Central memory CD8-positive, alpha-beta T cell (primary cell): ENCODE results near the gene PTGDR.

Experiments
- ATAC-seq: fragments of 150-1000 bp; cut with Tn5 transposase; replicated peaks from 2 replicates; pipeline ENCODE4 v1.10.0; 2022; ENCODE audit warnings: mild to moderate bottlenecking, moderate FRiP score, moderate number of reproducible peaks; ENCODE audit not compliant: poor library complexity, severe bottlenecking; ENCODE audit errors: extremely low read depth
- DNase-seq, 2 donors: peaks; one replicate each; pipeline ENCODE4 v3.0.0; 2021; ENCODE audit warnings: low spot score in 2 of 2
- H3K27ac Mint-ChIP-seq: one replicate; pipeline ENCODE4 v1.8.0; 2022; ENCODE audit warnings: low read depth, mild to moderate bottlenecking, moderate library complexity, mixed read lengths
- H3K27me3 Mint-ChIP-seq: one replicate; pipeline ENCODE4 v1.8.0; 2022; ENCODE audit warnings: mixed read lengths
- H3K36me3 Mint-ChIP-seq: one replicate; pipeline ENCODE4 v1.8.0; 2022; ENCODE audit warnings: mild to moderate bottlenecking, moderate library complexity, mixed read lengths; ENCODE audit not compliant: insufficient read depth
- H3K4me1 Mint-ChIP-seq: one replicate; pipeline ENCODE4 v1.8.0; 2022; ENCODE audit warnings: mixed read lengths
- H3K4me3 Mint-ChIP-seq: one replicate; pipeline ENCODE4 v1.8.0; 2022; ENCODE audit warnings: mild to moderate bottlenecking, moderate library complexity, mixed read lengths
- H3K9me3 Mint-ChIP-seq: one replicate; pipeline ENCODE4 v1.8.0; 2022; ENCODE audit warnings: mixed read lengths

The PTGDR gene

DNA sequence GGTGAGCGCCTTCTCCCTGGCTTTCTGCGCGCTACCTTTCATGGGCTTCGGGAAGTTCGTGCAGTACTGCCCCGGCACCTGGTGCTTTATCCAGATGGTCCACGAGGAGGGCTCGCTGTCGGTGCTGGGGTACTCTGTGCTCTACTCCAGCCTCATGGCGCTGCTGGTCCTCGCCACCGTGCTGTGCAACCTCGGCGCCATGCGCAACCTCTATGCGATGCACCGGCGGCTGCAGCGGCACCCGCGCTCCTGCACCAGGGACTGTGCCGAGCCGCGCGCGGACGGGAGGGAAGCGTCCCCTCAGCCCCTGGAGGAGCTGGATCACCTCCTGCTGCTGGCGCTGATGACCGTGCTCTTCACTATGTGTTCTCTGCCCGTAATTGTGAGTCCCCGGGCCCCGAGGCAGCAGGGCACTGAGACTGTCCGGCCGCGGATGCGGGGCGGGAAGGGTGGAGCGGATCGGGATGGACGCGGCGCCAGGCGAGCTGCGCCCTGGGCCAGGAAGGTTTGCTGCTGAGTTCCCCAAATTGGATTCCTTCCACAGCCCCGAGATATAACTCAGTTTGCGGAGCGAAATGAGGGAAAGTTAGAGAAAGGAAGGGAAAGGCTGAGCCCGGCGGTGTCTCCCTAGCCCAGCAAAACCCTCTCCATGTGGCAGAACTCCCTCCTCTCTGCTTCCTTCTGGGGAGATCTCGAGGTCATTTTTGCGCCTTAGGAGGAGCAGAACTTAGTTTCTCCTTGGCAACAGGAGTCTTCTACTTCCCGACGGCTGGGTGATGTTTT, 972 bp downstream of the PTGDR start:
- Mint-ChIP-seq H3K27ac (peak overlapping the region; percentile 92), H3K4me1 (peaks cover 74% of the 10 kb centered on the region), H3K9me3 (no peaks in the 10 kb centered on the region), H3K36me3 (peaks cover 24% of the 10 kb centered on the region), H3K4me3 (peak overlapping the region; percentile 99), H3K27me3 (no peaks in the 10 kb centered on the region)
- ATAC-seq = peak; percentile 52
- DNase-seq = peak; percentile 18 to 25

DNA sequence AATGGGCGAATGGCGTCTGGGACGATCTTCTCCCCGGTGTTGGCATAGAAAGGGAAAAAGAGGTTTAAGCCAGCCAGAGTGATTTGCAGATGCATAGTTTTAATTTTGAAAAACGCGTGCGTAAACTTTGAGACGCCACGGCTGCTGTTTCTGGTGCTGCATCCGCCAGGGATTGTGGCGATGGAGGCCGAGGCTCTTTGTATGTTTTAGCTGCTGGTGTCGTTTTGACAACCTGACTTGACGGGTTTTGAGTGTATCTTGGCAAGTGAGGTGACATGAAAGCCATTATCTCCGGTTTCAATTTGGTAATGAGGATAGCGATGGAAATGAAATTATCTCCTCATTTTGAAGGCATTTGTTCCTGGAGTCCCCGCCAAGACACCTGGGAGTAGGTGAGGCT, 1.6 kb downstream of the PTGDR start:
- H3K4me1 Mint-ChIP-seq = peaks cover 74% of the 10 kb centered on the region
- H3K9me3 Mint-ChIP-seq = no peaks in the 10 kb centered on the region
- H3K27me3 Mint-ChIP-seq = no peaks in the 10 kb centered on the region
- peak overlapping the region; percentile 99 for H3K4me3 Mint-ChIP-seq
- DNase-seq (no peak), ATAC-seq (no peak)
- H3K27ac Mint-ChIP-seq = peak overlapping the region; percentile 92
- H3K36me3 Mint-ChIP-seq = peaks cover 29% of the 10 kb centered on the region

DNA sequence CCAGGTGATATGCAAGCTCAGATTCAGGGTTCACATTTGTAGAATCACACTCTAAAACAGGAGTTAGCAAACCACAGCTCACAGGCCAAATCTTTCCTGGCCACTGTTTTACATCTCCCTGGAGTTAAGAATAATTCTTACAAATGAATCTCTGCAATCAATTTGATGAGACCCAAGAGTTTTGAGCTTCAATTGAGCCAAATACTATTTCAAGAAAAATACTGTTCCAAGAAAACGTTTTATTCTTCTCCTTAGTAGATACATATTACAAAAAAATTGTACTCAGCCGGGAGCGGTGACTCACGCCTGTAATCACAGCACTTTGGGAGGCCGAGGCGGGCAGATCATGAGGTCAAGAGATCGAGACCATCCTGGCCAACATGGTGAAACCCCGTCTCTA, 2.5 kb downstream of the PTGDR start:
- Mint-ChIP-seq H3K27ac (peak overlapping the region; percentile 85), H3K4me3 (peak overlapping the region; percentile 99), H3K4me1 (peaks cover 75% of the 10 kb centered on the region), H3K36me3 (peaks cover 37% of the 10 kb centered on the region), H3K9me3 (no peaks in the 10 kb centered on the region), H3K27me3 (no peaks in the 10 kb centered on the region)
- no peak for ATAC-seq
- DNase-seq = no peak

DNA sequence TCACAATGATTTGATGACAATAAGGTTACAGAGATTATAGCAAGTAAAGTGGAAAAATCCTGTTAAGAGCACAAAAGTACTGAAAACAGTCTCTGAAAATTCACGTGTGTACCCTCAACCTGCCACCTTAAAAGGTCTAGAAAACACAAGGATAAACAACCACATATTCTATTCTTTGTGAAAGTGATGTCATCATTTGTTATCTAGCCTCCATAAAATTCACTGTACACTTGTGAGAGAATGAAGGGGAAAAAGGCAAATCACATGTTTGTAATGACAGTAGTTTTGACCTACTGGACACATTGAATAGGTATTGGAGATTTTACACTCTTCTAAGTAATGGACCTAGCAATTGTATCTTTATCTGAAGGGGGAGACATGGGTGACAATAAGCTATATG, 4.0 kb downstream of the PTGDR start:
- H3K27me3 Mint-ChIP-seq = no peaks in the 10 kb centered on the region

DNA sequence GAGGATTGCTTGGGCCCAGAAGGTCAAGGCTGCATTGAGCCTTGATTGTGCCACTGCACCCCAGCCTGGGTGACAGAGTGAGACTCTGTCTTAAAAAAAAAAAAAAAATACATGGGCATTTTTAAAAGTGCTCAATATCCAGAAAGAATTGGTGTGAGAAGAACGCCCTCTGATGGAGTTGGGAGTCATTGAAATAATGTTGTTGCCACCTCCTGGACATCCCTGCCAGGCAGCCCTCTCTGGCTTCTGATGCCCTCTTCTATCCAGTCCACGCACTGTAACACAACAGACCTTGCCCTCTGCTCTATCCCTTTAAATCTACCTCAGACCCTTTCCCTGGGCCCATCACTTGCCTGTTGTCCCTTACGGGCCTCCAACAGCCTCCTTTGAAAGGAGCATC, 4.9 kb downstream of the PTGDR start:
- Mint-ChIP-seq H3K27me3 (no peaks in the 10 kb centered on the region), H3K9me3 (no peaks in the 10 kb centered on the region), H3K4me1 (peaks cover 52% of the 10 kb centered on the region), H3K36me3 (peaks cover 56% of the 10 kb centered on the region), H3K4me3 (peak overlapping the region; percentile 99), H3K27ac (peak overlapping the region; percentile 85)
- ATAC-seq (no peak), DNase-seq (peak in 1 of 2 donors; percentile 37)

More for the DNA sequence above, 4.0 kb downstream of the PTGDR start:
- H3K4me3 Mint-ChIP-seq = peak overlapping the region; percentile 99
- DNase-seq = no peak
- H3K27ac Mint-ChIP-seq = peak overlapping the region; percentile 85
- H3K9me3 Mint-ChIP-seq = no peaks in the 10 kb centered on the region
- ATAC-seq = no peak
- peaks cover 51% of the 10 kb centered on the region for H3K36me3 Mint-ChIP-seq
- H3K4me1 Mint-ChIP-seq = peaks cover 60% of the 10 kb centered on the region

DNA sequence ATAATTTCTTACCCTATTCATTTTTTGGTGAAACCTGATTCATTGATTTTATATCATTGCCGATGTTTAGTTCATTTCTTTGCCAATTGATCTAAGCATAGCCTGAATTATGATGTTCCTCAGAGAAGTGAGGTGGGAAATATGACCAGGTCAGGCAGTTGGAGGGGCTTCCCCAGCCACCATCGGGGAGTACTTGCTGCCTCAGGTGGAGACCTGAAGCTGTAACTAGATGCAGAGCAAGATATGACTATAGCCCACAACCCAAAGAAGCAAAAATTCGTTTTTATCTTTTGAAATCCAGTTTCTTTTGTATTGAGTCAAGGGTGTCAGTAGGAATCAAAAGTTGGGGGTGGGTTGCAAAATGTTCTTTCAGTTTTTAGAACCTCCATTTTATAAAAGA, 7.9 kb downstream of the PTGDR start:
- no peak for ATAC-seq
- Mint-ChIP-seq H3K4me1 (peaks cover 62% of the 10 kb centered on the region), H3K36me3 (peaks cover 54% of the 10 kb centered on the region), H3K27me3 (no peaks in the 10 kb centered on the region), H3K4me3 (no peak overlapping the region), H3K9me3 (no peaks in the 10 kb centered on the region), H3K27ac (peak overlapping the region; percentile 61)
- DNase-seq = no peak

DNA sequence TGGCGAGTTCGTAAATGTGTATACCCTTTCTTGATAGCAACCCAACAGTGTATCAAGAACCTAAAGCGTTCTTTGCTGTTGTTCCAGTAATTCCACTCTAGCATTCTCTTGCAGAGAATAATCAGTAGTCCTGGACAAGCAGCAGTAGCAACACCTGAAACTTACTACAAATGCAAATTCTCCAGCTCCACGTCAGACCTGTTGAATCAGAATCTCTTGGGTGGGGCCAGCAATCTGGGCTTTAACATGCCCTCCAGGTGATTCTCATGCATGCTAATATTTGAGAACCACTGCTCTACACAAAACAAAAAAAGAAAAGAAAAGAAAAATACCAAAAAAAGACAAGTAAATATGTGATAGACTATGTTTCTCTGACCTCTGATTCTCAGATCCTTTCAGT, 10.1 kb downstream of the PTGDR start:
- no peaks in the 10 kb centered on the region for H3K27me3 Mint-ChIP-seq
- no peak for DNase-seq
- no peak overlapping the region for H3K4me3 Mint-ChIP-seq
- peaks cover 60% of the 10 kb centered on the region for H3K4me1 Mint-ChIP-seq
- H3K9me3 Mint-ChIP-seq = no peaks in the 10 kb centered on the region
- H3K36me3 Mint-ChIP-seq = peaks cover 50% of the 10 kb centered on the region
- no peak for ATAC-seq
- H3K27ac Mint-ChIP-seq = no peak overlapping the region

DNA sequence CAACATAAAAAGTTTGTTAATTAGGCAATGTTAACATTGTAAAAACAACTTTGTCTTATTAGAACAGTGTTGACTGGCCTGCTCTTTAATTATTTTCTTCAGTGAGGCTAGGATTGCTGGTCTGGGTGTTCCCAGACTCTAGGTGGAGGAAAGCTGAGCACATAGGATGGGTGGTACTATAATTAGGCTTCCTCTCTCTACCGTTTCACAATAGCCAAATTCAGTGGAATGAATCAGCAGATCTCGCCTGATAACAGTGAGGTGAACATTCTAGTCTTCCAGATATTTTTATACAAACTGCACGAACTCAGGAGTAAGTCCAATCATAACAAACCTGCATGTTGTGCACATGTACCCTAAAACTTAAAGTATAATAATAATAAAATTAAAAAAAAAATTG, 11.9 kb downstream of the PTGDR start:
- H3K36me3 Mint-ChIP-seq = peaks cover 40% of the 10 kb centered on the region
- H3K4me1 Mint-ChIP-seq = peaks cover 42% of the 10 kb centered on the region
- DNase-seq (no peak), ATAC-seq (no peak)
- no peak overlapping the region for H3K4me3 Mint-ChIP-seq
- no peaks in the 10 kb centered on the region for H3K27me3 Mint-ChIP-seq
- H3K27ac Mint-ChIP-seq = peak overlapping the region; percentile 17
- no peaks in the 10 kb centered on the region for H3K9me3 Mint-ChIP-seq

DNA sequence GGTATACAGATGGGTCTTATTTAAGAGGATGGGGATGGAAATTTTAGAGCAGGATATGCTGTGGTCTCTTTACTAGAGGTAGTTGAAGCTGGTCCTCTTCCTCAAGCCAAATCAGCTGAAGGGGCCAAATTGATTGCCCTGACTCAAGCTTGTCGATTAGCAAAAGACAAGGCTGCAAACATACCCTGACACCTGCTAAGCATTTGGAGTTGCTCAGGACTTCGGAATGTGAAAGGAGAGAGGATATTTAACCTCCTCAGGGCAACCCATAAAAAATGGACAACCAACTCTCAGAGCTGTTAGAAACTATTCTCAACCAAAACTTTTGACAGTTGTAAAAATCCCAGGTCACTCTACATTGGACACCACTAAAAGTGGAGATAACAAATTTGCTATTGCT, 15.6 kb downstream of the PTGDR start:
- H3K27me3 Mint-ChIP-seq = no peaks in the 10 kb centered on the region
- no peak for ATAC-seq
- H3K9me3 Mint-ChIP-seq = peaks cover 13% of the 10 kb centered on the region
- no peak for DNase-seq
- H3K4me3 Mint-ChIP-seq = no peak overlapping the region
- H3K36me3 Mint-ChIP-seq = peaks cover 9% of the 10 kb centered on the region
- peaks cover 51% of the 10 kb centered on the region for H3K4me1 Mint-ChIP-seq
- no peak overlapping the region for H3K27ac Mint-ChIP-seq

DNA sequence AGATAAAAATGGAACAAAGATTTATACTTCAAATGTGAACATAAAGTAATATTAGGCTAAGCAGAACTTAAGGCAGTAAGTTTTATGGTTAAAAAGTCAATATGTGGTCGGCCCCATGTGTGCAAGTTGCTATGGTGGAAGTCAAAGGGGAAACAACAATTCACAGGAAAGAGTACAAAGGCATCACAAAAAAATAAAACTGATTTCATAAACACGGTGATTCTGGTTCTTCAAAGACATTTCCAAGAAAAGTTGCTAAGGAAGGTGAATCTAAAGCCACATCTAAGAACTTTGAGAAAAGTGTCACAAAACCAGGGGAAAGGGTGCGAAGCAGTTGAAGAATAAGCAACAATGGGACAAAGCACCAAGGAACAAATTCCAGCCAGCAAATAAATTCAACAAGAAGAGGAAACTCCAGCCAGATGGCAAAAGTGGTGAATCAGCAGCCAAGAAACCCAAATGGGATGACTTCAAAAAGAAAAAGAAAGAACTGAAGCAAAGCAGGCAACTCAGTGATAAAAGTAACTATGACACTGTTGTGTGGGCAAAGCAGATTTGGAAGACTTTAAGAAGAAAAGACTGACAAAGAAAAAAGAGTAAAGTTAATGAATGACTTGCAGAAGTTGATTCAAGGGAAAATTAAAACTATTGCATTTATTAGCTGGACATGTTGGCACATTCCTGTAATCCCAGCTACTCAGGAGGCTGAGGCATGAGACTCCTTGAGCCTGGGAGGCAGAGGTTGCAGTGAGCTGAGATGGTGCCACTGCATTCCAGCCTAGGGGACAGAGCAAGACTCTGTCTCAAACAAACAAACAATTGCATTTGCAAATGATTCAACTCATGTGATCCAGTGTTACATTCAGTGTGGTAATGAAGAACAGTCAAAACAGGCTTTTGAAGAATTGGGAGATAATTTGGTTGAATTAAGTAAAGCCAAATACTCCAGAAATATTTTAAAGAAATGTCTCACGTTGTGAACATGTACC, 19.5 kb downstream of the PTGDR start:
- Mint-ChIP-seq H3K9me3 (peaks cover 21% of the 10 kb centered on the region), H3K4me3 (peak overlapping the region; percentile 46), H3K4me1 (peaks cover 29% of the 10 kb centered on the region), H3K27me3 (no peaks in the 10 kb centered on the region), H3K36me3 (peaks cover 2% of the 10 kb centered on the region), H3K27ac (peak overlapping the region; percentile 67)
- ATAC-seq (no peak), DNase-seq (no peak)

DNA sequence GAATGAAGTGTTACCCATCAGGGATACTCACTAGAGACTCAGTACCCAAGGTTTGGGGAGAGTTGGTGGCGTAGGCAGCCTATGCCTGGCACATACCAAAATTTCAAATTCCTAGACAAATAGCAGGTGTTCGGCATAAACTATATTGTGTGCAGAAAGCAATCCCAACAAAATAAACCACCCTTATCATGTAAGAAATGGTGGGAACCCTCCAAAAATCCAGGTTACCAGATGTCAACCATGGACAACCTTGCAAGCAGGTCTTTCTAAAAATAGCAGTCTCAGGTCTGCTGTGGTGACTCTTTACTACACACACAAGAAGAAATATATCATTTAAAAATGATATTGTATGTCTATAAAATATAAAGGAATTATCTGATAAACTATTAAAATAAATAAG, 28.9 kb downstream of the PTGDR start:
- Mint-ChIP-seq H3K4me3 (no peak overlapping the region), H3K4me1 (peaks cover 24% of the 10 kb centered on the region), H3K36me3 (no peaks in the 10 kb centered on the region), H3K9me3 (no peaks in the 10 kb centered on the region), H3K27ac (no peak overlapping the region), H3K27me3 (no peaks in the 10 kb centered on the region)
- DNase-seq (no peak), ATAC-seq (no peak)

DNA sequence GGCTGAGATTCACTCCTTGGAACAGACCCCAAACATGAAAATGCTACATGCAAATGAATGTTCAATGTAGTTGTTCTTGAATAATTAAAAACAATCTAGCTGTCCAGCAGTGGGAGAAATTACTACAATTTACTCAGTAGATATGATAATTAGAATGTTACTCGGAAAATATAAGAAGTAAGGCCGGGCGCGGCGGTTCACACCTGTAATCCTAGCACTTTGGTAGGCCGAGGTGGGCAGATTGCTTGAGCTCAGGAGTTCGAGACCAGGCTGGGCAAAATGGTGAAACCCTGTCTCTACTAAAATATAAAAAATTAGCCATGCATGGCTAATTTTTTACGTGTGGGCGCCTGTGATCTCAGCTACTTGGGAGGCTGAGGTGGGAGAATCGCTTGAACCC, 31.3 kb downstream of the PTGDR start:
- Mint-ChIP-seq H3K4me1 (peaks cover 41% of the 10 kb centered on the region), H3K9me3 (no peaks in the 10 kb centered on the region), H3K27me3 (no peaks in the 10 kb centered on the region), H3K36me3 (no peaks in the 10 kb centered on the region), H3K4me3 (no peak overlapping the region), H3K27ac (no peak overlapping the region)
- no peak for DNase-seq
- no peak for ATAC-seq
